Chondrocyte (in vitro differentiated cells): ENCODE results near the gene USH2A. TPM values are rescaled to one million over a fixed set of nuclear protein-coding genes. Genes with fewer than 3 reads are reported as not detected.

Experiments
- DNase-seq: peaks from one replicate; pipeline ENCODE4 v3.0.0; 2021; ENCODE audit warnings: mixed read lengths, low spot score
- H3K27ac Mint-ChIP-seq: one replicate; pipeline ENCODE4 v1.8.0; 2021; ENCODE audit warnings: mild to moderate bottlenecking, moderate library complexity, mixed read lengths; ENCODE audit not compliant: unreplicated experiment
- H3K27me3 Mint-ChIP-seq: 2 replicates; pipeline ENCODE4 v1.8.0; 2021; ENCODE audit warnings: low read depth, mixed read lengths
- H3K36me3 Mint-ChIP-seq: 2 replicates; pipeline ENCODE4 v1.8.0; 2021; ENCODE audit warnings: low read depth, mixed read lengths
- H3K4me1 Mint-ChIP-seq: 2 replicates; pipeline ENCODE4 v1.8.0; 2021; ENCODE audit warnings: low read depth, mild to moderate bottlenecking, mixed read lengths
- H3K4me3 Mint-ChIP-seq: one replicate; pipeline ENCODE4 v1.8.0; 2021; ENCODE audit warnings: mild to moderate bottlenecking, moderate library complexity, mixed read lengths; ENCODE audit not compliant: unreplicated experiment
- H3K9me3 Mint-ChIP-seq: 2 replicates; pipeline ENCODE4 v1.8.0; 2021; ENCODE audit warnings: low read depth, mixed read lengths
- total RNA-seq: library from RNA; stranded (reverse); gene quantifications from 3 replicates; pipeline ENCODE4 v1.2.1, GENCODE V29; 2021
- TF ChIP-seq, protein P1 (sequence below): fragments of 200-600 bp; sonication (generic); IDR thresholded peaks from 2 replicates; pipeline ENCODE4 v1.5.0; 2021; ENCODE audit warnings: antibody characterized with exemption, mild to moderate bottlenecking, moderate library complexity

The USH2A gene
- total RNA-seq, 1 donor from 2014 or later = not detected

DNA sequence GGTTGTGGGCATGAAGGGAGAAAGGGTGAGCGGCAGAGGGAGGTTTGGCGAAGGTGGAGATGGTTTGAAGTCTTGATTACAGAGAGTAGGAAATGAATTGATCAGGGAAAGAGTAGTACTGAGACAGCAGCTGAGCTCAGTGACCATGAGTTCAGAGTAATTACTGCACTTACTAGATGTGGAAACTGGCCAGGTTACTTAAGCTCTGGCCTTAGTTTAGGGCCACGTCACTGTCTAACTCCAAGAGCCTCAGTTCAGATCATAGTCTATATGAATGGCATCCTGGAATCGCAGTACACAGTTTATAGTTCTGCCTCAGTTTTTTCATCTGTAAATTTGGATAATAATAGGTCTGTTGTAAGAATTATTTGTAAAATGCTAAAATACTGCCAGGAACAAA lies 778.1 kb downstream of the USH2A start:
- Mint-ChIP-seq H3K4me1 (no peaks in the 10 kb centered on the region), H3K27me3 (peaks cover 24% of the 10 kb centered on the region), H3K4me3 (no peak overlapping the region), H3K27ac (no peak overlapping the region), H3K9me3 (peaks cover 4% of the 10 kb centered on the region), H3K36me3 (peaks cover 2% of the 10 kb centered on the region)
- TF ChIP-seq, protein P1, sequence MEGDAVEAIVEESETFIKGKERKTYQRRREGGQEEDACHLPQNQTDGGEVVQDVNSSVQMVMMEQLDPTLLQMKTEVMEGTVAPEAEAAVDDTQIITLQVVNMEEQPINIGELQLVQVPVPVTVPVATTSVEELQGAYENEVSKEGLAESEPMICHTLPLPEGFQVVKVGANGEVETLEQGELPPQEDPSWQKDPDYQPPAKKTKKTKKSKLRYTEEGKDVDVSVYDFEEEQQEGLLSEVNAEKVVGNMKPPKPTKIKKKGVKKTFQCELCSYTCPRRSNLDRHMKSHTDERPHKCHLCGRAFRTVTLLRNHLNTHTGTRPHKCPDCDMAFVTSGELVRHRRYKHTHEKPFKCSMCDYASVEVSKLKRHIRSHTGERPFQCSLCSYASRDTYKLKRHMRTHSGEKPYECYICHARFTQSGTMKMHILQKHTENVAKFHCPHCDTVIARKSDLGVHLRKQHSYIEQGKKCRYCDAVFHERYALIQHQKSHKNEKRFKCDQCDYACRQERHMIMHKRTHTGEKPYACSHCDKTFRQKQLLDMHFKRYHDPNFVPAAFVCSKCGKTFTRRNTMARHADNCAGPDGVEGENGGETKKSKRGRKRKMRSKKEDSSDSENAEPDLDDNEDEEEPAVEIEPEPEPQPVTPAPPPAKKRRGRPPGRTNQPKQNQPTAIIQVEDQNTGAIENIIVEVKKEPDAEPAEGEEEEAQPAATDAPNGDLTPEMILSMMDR = no peak
- DNase-seq = no peak

GRCh38 chr1:215643592-215644321 lies 779.5 kb downstream of the USH2A start:
- no peak for DNase-seq
- Mint-ChIP-seq H3K4me1 (no peaks in the 10 kb centered on the region), H3K27me3 (peaks cover 23% of the 10 kb centered on the region), H3K4me3 (no peak overlapping the region), H3K9me3 (peaks cover 4% of the 10 kb centered on the region), H3K36me3 (peaks cover 2% of the 10 kb centered on the region), H3K27ac (no peak overlapping the region)
- TF ChIP-seq, protein P1 = no peak

DNA sequence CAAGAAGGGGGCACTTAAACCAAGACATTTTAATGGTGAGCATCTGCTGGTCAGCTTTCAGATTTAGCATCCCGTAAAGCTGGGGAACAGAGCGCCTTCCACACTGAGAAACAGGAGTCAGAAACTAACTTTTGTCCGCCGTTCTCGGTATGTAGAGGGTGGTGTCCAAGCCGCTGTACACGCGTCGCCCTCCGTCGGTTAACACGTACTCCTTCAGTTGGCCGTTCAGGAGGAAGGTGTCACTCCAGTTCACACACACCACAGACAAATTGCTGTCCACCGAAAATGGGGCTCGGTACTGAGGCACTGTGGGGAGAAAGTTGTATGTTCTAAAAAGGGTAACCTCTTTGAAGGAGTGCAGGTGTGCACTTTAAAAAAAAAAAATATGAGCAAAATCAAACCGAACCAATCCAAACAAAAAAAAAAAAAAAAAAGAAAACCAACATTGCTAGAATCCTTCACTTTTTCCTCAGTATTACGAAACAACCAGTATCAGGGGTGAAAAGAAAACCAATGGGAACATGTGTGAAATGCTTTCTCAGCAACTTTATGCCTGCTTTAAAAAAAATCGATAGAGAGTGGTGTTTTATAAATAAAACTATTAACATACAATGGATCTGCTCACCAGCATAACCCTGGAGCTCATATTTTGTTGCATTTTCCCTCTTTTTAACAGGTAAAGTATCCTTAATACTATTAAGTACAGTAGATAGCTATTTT lies 782.7 kb downstream of the USH2A start:
- H3K36me3 Mint-ChIP-seq = peaks cover 2% of the 10 kb centered on the region
- no peak overlapping the region for H3K27ac Mint-ChIP-seq
- H3K4me1 Mint-ChIP-seq = peaks cover 16% of the 10 kb centered on the region
- peaks cover 4% of the 10 kb centered on the region for H3K9me3 Mint-ChIP-seq
- peaks cover 20% of the 10 kb centered on the region for H3K27me3 Mint-ChIP-seq
- TF ChIP-seq, protein P1 = no peak
- H3K4me3 Mint-ChIP-seq = no peak overlapping the region
- DNase-seq = no peak

- H3K27ac Mint-ChIP-seq = peak overlapping the region; percentile 55
- H3K4me1 Mint-ChIP-seq = peaks cover 16% of the 10 kb centered on the region
- H3K4me3 Mint-ChIP-seq = no peak overlapping the region
- peaks cover 6% of the 10 kb centered on the region for H3K27me3 Mint-ChIP-seq
- H3K36me3 Mint-ChIP-seq = no peaks in the 10 kb centered on the region
- no peaks in the 10 kb centered on the region for H3K9me3 Mint-ChIP-seq
- TF ChIP-seq, protein P1 = no peak
- no peak for DNase-seq
Measured at GRCh38 chr1:215637041-215637573, 786.1 kb downstream of the USH2A start.

- Mint-ChIP-seq H3K27ac (no peak overlapping the region), H3K4me1 (peaks cover 16% of the 10 kb centered on the region), H3K9me3 (no peaks in the 10 kb centered on the region), H3K4me3 (no peak overlapping the region), H3K27me3 (peaks cover 6% of the 10 kb centered on the region), H3K36me3 (no peaks in the 10 kb centered on the region)
- TF ChIP-seq, protein P1 = no peak
- DNase-seq = no peak
Measured at GRCh38 chr1:215636258-215636965, 786.8 kb downstream of the USH2A start.
